Activated CD4-positive, alpha-beta T cell treated with anti-CD3 and anti-CD28 coated beads, Interleukin-2, Interleukin-6, amounts not matched to agents 100 ng/mL and 50 ng/mL, durations not matched to agents 16 hours and 8 hours (primary cell): ENCODE data around the gene MYBPC2.
A peak's percentile ranks its signal among the peaks of the same experiment; 100 is the strongest.
"Not testable (repeated sequence)": the region's sequence is repeated elsewhere in the genome, so short reads cannot be mapped to it uniquely, and the experiment has no call there.

ENCODE experiments used
- DNase-seq: peaks from one replicate; pipeline ENCODE4 v3.0.0-alpha.2; 2020

The MYBPC2 gene

DNA sequence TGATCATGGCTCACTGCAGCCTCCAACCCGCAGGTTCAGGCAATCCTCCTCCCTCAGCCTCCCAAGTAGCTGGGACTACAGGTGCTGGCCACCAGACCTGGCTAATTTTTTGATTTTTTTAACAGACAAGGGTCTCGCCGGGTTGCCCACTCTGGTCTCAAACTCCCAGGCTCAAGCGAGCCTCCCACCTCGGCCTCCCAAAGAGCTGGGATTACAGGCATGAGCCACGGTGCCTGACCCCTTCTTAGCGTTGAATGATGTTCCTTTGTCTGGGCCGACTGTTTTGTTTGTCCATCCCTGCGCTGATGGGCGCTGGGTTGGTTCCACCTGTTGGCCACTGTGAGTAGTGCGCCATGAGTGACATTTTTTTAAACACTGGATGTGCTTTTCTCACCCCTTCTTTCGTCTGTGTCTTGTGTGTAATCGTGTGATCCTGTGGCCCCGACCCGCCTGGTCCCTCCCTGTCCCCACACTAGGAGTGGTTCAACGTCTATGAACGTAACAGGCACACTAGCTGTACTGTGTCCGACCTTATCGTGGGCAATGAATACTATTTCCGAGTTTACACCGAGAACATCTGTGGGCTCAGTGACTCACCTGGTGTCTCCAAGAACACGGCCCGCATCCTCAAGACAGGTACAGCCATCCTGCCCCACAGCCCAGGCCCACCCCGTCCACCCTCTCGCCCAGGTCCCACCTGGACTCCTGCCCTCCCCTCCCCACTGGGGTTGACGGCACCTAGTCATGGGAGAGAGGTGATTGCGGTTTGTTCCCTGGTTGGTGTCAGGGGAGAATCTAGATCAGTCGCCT lies 28.6 kb downstream of the MYBPC2 start:
- DNase-seq: peak; percentile 81

GRCh38 chr19:50462970-50463369 lies 30.3 kb downstream of the MYBPC2 start:
- DNase-seq: no peak

DNA sequence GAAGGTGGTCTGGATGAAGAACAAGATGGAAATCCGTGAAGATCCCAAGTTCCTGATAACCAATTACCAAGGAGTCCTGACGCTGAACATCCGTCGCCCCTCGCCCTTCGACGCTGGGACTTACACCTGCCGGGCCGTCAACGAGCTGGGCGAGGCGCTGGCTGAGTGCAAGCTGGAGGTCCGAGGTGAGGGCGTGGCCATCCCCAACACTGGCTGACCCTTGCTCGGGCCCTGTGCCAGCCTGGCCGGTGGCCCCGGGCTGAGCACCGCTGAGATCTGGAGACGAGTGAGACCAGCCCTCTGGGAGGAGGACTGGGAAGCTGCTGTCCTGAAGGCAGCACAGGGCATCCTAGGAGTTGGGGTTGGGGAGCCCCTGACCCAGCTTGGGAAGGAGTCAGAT lies 31.7 kb downstream of the MYBPC2 start:
- no peak for DNase-seq

DNA sequence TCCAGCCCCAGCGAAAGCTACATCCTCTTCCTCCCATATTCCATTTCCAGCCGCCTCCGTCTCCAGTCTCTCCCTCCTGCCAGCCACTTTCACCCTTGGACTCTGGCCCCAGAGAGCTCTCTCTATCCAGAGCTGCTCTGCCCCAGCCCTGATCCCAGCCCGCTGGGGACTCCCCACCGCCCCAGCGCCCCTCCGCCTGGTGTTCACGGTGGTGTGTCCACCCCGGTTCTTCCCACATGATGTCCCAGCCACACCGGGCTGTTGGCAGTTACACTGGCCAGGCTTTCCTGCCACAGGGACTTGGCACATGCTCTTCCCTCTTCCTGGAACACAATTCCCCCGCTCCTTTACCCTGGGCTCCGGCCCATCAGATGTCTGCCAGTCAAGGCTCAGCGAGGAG lies 32.3 kb downstream of the MYBPC2 start:
- no peak for DNase-seq

DNA sequence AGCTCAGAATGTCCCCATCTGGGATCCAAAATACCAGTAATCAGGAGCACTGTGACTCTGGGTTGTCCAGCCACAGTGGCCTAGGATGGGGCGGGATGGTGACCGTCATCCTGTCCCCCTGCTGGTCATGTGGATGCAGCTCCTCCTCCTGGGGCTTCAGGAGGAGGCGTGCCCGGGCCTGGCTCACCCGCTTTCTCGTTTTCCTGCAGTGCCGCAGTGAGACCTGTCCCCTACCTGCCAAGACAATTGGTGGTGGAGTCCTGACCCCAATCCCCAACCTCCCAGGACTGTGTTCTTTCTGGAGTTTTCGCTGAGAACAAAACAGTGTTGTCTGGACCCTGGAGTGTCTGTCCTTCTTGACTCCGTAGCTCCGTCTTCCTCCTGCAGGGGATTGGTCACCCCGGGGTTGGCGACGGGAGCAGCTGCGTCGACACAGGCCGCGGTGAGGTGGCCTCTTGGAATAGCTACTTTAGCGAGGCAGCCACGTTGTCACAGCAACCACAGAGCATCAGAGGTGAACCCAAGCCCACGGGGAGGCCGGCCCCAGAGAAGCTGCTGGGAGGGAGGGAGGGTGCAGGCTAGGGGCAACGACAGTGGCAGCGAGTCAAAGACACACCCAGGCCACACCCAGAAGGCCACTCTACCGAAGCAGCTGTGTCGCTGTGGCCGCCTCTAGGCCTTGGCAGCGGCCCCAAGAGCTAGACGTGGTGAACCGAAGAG lies 33.5 kb downstream of the MYBPC2 start:
- no peak for DNase-seq

DNA sequence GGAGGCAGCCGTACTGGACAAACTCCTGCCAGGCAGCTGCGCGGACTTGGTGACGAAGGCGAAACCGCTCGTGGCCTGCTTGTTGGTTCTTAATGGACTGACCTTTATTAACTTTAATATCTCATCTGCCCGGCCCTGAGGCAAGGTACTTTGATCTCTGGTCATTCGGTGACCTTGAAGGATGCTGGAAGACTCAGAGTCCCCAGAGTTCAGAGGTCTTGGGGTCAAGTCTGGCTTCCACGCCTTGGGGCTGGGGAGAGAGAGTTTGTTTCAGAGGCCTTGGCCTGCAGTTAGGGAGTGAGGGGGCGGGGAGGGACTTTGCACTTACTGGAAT lies 34.0 kb downstream of the MYBPC2 start:
- no peak for DNase-seq

DNA sequence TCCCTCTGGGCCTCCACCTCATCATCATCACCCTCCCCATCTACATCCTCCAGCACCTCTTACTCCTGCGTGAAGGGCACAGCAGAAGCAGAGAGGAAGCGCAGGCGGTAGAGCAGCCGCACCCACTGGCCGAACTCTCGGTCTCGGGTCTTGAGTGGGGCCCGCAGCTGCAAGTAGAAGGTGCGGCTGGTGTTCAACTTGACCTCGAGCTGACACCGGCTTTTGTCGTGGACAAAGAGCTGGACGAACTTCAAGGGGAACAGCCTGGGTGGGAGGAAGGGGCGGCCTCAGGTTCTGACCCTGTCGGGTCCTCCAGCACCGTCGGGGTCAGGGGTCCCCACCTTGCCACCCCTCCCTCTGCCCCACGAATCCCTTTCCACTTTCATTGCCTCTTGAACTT lies 34.9 kb downstream of the MYBPC2 start:
- no peak for DNase-seq

GRCh38 chr19:50468818-50469217 lies 36.1 kb downstream of the MYBPC2 start:
- no peak for DNase-seq

DNA sequence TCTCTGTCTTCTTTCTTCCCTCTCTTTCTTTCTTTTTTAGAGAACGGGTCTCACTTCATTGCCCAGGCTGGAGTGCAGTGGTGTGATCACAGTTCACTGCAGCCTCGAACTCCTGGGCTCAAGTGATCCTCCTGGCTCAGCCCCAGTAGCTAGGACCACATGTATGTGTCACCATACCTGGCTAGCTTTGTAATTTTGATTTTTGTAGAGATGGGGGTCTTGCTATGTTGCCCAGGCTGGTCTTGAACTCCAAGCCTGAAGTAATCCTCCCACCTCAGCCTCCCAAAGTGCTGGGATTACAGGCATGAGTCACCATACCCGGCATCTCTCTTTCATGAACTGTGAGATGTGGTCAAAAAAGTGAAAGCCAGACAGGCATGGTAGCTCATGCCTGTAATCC lies 40.6 kb downstream of the MYBPC2 start:
- DNase-seq: not testable (repeated sequence)

DNA sequence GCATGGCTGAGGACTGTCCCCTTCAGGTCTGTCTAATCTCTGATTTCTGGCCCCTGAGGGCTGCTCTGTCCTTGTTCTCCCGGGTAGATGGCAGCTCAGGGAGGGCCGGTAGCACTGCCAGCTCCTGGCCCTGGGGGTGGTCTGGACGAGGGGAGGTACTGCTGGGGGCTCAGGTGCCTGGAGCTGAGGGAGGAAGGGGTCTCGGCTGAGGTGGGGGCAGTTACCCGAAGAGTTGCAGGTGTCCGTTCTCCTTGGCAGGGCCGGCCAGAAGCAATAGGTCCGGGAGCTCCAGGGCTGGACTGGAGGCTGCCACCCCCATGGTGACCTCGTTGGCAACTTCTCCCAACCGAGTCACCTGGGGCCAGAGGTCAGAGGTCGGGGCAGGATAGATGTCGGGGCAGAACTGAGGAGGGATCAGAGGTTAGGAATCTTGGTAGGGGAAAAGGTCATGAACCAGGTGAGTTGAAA lies 42.4 kb downstream of the MYBPC2 start:
- no peak for DNase-seq

DNA sequence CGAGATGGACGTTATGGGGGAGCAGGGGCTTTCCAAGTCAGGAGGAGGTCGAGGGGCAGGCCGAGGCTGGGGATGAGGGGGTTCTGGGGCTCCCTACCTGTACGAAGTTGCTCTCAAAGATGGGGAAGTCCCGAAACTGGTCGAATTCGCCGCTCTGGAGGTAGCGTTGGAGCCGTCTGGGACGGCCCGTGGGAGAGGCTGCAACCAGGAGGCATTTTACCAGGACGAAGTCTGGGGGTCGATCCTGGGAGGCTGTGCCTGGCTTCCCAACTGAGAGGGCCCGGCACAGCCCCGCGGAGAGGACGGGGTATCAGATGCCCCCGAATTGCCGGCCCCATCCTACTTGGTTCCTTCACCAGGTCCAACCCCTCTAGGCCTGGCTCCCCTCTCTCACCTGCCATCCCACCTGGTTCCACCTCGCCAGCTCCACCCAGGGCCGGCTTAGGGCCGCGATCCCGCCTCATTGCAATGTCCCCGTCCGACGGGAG lies 43.1 kb downstream of the MYBPC2 start:
- no peak for DNase-seq

GRCh38 chr19:50476224-50476906 lies 43.7 kb downstream of the MYBPC2 start, which contains the start of the genes EMC10 and GARIN5A:
Gene EMC10, plus strand, starts transcription at chr19:50476507. Its CDS starts 38 bp downstream, at chr19:50476545.
Gene GARIN5A, minus strand, starts transcription at chr19:50476848. Its CDS starts 460 bp downstream, at chr19:50476388.
- DNase-seq: peak; percentile 96

- DNase-seq: no peak
Observed at GRCh38 chr19:50476907-50477238, 44.2 kb downstream of the MYBPC2 start.

DNA sequence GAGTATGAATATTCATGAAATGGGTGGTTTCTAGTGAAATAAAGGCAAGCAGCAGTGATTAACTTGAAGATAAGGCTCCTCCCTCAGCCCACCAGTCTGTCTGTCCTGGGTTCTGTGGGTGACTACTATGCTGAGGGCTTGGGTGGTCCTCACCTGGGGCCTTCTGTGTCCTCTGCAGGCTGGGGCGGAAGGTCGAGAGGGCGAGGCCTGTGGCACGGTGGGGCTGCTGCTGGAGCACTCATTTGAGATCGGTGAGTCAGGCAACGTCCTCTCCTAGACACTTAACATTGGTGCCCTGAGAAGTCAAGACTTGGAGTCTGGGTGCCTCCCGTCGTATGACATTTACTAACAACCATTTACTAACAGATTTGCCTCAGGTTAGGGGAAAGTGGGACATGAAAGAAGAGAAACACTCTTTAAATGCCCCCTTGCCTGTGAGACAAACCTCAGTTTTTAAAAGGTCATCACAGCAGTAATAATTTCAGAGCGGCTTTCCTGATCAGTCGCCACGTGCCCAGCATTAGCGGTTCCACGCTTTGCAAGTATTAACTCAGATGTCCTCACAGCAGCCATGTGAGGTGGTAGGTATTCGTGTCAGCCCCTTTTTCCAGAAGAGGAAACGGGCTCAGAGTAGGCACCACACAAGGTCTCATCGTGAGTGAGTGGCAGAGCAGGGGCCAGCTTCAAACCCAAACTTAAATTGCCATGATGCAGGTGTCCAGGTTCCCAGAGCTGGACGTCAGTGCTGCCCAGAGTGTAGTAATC lies 45.2 kb downstream of the MYBPC2 start:
- no peak for DNase-seq

DNA sequence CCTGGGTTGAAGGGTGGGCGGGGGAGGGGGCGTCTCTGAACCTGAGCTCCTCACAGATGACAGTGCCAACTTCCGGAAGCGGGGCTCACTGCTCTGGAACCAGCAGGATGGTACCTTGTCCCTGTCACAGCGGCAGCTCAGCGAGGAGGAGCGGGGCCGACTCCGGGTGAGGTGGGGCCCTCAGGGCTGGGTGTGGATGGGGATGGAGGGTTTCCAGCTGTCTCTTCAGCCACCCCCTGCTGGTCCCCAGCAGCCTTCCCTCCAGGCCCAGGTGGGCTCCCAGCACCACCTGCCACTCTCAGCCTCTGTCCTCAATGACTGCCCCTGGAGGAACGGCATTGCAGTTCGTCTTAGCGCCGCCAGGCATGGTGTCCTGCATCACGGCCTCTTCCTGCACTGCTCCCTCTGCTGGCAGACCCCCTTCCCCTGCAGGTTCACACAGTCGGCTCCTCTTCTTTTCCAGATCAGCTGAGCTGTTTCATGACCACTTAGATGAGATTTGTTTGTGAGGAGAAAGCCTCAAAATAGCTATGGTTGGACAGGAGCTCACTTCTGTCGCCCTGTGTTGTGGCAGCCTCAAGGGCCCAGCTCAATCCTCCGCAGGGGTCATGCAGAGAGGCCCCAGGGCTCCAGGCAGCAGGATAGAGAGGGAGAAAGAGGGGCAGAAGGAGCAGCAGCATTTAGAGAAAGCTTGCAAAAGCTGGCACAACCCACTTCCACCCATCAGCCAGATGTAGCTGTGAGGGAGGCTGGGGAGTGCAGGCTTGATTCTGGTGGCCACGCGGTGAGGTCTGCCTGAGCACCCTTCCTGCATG lies 46.4 kb downstream of the MYBPC2 start:
- no peak for DNase-seq

- DNase-seq: no peak
Observed at GRCh38 chr19:50479761-50480251, 47.1 kb downstream of the MYBPC2 start.

GRCh38 chr19:50480281-50481111 lies 47.8 kb downstream of the MYBPC2 start:
- no peak for DNase-seq

DNA sequence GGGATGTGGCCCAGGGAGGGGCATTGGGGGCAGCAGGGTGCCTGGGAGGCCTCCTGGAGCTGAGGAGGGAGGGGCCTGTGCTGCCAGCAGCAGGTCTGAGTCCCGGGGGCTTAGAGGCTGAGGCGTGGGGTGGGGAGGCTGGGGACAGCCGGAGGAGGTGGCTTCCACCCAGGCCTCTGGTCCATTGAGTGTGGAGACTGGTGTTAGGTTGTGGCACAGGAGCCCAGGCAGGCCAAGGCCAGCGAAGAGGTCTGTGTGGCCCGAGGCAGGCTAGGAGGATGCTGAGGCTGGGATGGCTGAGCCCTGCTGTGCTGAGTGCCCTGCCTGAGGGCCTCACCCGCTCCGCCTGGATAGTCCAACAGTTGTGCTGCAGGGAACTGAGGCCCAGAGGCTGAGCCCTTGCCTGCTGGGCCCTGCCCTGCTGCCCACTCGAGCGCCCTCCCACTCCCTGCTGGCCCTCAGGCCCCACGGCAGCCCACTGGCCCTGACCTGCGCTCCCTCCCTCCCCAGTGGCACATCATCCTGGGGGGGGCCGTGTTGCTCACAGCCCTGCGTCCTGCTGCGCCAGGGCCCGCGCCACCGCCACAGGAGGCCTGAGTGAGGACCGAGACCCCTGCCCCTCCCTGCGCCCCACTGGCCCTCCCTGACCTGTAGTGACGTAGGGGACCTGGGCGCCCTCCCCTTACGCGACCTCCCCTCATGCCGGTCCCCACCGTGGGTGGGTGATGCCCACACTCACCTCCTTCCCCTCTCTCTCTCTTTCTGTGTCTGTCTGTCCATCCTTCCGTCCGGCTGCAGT lies 48.9 kb downstream of the MYBPC2 start:
- DNase-seq: no peak

- DNase-seq: no peak
Observed at GRCh38 chr19:50482271-50482855, 49.7 kb downstream of the MYBPC2 start.
